Raji (cell line): ENCODE measurements around the gene YTHDC1.

Experiments used
- POLR2A ChIP-seq: IDR thresholded peaks from 2 replicates; pipeline ENCODE4 v1.6.1; 2011; ENCODE audit warnings: low read depth, low read length, control low read depth; ENCODE audit not compliant: insufficient read depth

YTHDC1 gene

DNA sequence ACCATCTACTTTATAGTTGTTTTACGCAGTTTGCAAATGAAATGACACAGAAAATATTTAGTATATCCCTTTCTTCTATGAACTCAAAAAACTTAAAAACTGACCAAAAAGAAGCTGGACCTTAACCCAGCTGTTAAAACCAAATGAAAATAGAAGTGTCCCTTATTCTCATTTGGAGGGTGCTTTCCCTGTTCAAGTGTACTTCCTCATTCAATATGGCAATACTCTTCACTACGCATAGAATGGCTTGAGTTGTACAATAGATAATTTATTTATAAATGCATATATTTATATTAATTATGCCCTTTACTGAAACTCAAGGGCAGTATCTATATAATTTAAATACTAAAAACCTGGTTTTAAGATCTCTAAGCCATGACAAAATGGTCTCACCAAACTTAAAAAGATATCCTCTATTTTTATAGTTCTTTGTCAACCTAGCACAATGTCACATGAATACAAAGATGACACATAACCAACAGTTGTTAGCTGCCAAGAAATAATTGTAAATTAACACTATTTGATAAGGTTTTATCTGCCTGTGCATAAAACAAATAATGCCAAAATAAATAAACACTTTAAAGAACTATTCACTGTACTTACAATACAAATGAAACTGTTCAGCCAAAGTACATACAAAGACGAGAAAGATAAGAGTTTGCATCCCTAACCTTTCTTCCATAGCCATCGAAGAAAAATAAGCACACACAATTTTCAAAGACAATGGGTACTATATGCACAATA is 25.2 kb downstream of the YTHDC1 start:
- no peak for TF ChIP-seq POLR2A

DNA sequence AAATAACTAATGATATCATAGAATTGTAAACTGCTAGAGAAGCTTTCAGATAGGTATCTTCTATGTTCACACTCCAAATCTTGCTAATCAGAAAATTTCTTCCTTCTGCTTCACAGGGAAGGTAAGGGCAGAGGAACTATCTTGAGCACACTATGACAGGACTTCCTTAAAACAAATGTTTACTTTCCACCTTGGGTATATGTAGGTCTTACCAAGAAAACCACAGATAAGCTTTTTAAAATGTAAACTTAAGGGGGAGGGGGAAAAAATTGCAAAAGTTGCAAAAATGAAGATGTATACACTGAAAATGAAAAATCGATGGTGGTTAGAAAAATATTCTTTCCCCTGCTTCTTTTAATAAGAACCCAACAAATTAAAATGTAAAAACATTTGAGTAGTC is 30.9 kb downstream of the YTHDC1 start:
- no peak for TF ChIP-seq POLR2A

DNA sequence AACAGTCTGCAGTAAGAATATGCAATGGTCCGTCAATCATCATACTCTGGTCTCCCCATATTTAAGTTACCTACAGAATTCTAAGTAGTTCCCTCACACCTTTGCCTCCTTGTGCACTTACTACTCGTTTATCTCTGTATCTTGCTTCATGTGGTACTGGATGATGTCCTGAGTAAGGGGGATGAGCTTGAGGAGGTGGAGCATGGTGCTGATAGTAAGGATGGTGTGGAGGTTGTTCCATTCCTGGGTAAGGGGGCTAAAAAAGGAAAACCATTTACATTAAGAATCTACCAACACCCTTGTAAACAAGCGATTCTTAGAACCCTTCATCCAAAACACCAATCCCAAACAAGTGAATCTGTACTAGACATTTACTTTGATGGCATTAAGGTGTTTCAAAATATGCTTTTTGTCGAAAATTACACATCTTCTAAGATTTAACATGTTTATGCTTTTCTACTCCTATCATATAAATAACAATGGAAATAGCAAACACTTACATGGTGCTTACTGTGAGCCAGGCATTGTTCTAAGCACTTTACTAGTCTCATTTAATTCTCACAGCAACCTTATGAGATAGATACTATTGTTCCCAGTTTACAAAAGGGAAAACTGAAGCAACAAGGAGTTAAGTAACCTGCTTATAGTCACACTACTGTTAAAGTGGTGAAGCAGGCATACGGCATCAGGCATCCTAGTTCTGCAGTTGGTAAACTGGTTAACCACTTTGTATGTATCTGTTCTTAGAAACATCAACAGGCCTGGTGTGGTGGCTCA is 33.5 kb downstream of the YTHDC1 start:
- TF ChIP-seq POLR2A = no peak

DNA sequence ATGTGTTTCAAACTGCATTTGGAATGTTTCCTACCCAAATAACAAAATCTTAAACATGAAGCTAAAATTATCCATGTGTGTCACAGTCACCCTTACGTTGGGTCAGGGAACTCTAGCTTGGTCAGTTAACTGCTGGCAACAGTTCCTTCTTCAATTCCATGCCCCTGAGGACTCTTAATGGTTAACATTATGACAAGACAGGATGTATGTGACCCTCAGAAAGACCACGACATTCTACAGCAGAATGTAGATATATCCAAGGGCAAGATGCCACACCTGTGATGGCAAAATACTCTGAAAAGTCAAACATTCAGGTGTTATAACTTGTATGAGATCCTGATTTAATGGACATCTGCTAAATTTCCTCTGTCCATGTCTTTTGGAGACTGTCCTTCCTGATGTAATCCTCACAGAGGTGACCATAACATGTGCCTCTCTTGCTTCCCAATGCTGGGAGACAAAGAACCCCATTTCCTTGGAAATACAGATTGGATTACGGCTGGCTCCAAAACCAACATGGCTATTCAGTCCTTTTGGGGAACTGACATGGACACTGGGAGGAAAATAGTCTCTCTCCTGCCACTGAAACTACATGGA is 39.1 kb downstream of the YTHDC1 start:
- no peak for TF ChIP-seq POLR2A

DNA sequence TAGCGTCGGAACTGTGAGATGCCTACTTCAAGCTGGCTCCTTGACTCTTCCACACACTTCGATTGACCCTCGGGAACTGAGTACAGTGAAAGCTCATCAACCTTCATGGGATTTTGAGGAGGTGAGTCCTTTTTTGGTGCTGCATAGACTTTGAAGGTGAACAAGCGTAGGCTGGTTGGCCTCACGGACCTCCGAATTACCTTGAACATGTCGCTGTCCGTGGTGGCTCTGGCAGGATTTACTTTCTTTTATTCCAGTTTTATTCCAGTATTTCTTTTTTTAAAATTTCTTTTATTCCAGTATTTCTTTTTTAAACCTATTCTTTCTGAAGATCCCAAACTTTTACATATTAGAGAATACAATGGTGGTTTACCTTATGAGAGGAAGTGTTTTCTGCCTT is 45.2 kb downstream of the YTHDC1 start:
- TF ChIP-seq POLR2A = no peak

DNA sequence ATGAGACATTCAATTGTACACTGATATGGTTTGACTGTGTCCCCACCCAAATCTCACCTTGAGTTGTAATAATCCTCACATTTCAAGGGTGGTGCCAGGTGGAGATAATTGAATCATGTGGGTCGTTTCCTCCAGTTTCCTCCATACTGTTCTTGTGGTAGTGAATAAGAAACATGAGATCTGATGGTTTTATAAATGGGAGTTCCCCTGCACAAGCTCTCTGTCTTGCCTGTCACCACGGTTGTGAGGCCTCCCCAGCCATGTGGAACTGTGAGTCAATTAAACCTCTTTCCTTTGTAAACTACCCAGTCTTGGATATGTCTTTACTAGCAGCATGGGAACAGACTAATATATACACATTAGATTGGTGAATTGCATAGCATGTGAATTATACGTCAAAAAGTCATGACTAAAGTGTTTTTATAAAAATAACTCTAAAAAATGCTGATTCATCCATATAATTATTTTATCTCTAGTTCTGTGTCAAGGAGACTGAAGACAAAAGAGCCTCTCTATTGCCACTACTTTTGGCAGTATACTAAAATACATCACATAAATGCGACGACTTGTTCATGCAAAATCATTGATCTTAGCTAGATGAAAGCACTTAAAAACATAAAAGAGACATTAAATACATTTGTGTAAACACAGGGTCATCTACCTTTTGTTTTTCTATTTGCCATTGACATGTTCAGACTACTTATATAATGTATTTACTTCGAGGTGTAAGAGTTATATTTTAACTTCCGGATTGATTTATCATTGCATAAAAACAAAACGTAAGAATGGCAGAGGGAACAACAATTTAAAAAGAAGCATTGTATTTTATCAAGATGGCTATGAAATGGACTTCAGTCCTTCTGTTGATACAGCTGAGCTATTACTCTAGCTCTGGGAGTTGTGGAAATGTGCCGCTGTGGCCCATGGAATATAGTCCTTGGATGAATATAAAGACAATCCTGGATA is 50.1 kb downstream of the YTHDC1 start:
- TF ChIP-seq POLR2A = no peak

DNA sequence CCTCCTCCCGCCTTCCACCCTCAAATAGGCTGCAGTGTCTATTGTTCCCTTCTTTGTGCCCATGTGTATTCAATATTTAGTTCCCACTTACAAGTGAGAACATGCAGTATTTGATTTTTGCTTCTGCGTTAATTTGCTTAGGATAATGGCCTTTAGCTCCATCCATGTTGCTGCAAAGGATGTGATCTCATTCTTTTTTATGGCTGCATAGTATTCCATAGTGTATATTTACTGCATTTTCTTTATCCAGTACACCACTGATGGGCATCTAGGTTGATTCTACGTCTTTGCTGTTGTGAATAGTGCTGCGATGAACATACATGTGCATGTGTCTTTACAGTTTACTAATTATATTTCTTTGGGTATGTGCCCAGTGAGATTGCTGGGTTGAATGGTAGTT is 52.8 kb downstream of the YTHDC1 start:
- TF ChIP-seq POLR2A = no peak

DNA sequence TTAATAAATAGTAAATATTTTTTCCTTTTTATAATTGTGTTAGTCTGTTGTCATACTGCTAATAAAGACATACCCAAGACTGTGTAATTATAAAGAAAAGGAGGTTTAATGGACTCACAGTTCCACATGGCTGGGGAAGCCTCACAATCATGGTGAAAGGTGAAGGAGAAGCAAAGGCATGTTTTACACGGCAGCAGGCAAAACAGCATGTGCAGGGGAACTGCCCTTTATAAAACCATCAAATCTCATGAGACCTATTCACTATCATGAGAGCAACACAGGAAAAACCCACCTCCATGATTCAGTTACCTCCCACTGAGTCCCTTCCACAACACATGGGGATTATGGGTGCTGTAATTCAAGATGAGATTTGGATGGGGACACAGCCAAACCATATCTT is 58.6 kb downstream of the YTHDC1 start:
- no peak for TF ChIP-seq POLR2A

DNA sequence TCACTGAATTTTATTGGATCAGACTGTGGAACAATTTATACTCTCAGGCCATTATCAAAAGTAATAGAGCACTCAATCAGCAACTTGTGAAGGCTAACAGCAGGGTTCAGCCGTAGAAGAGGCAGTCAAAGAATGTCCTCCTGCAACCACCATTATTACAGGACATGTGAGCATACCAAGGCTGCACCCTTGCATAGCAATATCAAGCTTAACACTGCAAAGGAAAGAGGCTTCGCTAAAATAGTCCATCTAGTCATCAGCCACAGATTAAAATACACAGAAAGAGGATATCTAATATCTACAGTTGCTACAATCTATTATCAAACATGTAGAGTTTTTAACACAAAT is 61.5 kb downstream of the YTHDC1 start:
- TF ChIP-seq POLR2A = no peak

DNA sequence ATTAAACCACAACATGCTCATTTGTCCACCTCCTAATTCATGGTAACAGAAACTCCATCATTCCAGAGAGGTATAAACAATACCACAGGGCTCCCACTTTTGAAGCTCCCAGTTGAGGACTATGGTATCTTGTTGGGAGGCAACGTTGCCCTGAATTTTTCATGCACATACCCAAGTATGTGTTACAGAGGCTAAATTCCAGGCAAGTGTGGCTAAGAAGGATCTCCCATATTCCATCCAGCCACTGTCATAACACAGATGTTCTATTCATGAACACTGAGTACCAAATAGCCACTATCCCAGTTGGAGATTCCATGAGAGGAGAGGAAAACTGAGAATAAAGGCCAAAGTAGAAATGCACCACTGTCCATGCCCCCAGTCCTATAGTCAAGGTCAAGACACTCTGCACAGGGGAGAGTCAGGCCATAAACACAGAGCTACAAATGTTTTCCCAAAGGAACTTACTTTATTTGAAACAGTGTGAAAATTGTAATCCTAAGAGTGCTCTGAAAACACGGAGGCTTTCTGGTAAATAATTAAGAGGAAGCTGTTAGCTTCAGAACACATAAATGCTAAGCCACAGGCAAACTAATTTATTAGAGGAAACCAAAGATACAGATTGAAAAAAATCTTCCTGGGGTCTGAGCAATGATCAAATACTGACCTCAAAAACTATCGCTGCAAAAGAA is 62.0 kb downstream of the YTHDC1 start:
- no peak for TF ChIP-seq POLR2A

DNA sequence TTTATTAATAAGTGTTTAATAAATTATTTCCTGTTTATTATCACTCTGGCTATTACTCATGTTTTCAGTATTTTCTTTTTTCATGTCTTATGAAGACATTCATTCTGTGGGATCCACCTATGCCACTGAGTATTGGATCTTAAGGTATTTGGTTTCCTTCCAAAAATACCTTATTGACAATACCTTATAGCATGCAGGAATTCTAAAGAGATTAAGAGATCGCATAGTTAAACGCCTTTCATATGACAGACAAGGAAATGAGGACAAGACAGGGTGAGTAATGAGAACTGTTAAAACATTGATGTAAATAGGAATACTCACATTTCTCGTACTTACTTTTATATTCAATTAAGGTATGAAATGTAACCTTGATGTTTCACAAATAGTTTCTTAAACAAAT is 66.2 kb downstream of the YTHDC1 start:
- TF ChIP-seq POLR2A = no peak

DNA sequence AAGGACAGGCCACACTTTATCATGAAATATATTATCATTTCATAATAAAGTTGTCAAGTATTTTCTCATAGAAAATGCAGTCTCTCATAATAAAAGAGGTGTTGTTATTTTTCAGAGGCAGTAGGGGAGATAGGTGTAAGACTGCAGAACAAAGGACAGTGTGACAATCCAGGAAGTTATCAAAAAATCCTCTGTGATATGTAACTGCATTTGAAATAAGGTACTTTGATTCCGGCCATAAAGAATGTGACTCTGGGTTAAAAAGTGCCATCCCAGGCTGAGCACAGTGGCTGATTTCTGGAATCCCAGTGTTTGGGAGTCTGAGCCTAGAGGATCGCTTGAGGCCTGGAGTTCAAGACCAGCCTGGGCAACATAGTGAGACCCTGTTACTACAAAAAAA is 66.8 kb downstream of the YTHDC1 start:
- TF ChIP-seq POLR2A = no peak

DNA sequence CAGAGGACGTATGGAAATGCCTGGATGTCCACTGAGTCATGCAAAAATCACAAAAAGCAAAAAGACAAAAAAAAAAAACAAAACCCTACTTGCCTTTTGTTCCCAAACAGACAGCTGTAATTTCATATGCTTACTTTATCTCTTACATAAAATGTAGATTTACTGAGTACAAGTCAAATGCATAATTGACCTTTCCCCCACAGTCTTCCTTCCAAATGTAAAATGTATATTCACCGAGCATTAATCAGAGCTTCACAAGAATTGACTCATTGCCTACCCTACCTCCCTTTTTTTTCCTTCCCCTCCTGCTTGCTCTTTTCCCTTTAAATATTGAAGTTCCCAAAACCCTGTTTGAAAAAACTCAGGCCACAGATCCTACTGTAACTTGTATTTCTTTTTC is 71.9 kb downstream of the YTHDC1 start:
- TF ChIP-seq POLR2A = no peak

DNA sequence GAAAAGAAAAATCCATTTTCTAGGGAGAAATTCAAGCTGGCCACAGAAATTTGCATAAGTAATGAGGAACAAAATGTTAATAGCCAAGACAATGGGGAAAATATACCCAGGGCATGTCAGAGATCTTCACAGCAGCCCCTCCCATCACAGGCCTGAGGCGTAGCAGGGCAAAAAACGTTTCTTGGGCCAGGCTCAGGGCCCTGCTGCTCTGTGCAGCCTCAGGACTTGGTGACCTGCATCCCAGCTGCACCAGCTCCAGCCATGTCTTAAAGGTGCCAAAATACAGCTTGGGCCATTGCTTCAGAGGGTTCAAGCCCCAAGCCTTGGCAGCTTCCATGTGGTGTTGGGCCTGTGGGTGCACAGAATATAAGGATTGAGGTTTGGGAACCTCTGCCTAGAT is 72.3 kb downstream of the YTHDC1 start:
- no peak for TF ChIP-seq POLR2A

DNA sequence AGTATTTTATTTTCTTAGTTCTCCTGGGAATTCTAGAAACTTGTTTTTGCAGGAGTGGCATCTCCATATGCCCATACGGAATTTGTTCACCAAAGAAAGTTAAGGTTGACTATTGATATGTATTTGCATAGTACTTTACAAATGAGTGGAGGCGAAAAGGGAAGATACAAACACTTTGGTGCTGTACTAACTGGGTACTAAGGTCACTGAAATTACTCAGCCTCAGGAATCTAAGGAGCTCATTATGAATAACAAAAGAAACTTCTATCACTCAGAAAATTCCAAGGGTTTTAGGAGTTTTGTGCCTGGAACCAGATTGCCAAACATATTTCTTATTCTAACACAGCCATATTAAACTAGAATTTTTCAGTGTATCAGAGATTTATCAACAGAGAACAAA is 77.0 kb downstream of the YTHDC1 start:
- no peak for TF ChIP-seq POLR2A
